Stimulated activated CD4-positive, alpha-beta T cell treated with anti-CD3 and anti-CD28 coated beads, Interleukin-2, amount 100 ng/mL, for 24 hours (primary cell): ENCODE results near the gene TBXAS1.
A peak's percentile ranks its signal among the peaks of the same experiment; 100 is the strongest.

Experiments
- DNase-seq, 2 donors: peaks; one replicate each; pipeline ENCODE4 v3.0.0-alpha.2; 2020

TBXAS1 gene

DNA sequence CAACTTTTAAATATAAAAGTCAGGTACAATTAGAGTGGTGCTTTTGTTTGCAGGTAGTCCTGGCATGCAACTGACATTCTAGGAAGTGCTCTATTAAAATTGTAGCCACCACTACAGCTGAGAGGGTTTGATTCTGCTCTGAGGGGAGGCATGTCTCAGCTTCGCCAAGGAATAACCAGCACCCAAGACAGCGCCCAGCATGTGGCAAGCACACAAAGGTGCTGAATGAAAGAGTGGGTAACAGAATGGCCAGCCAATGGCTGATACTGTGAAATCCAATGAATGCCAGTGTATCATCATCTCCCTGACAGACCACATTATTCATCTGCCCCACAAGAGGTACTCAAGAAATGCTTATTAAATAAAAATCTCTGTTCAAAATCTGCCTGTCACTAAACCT is 226.8 kb downstream of the TBXAS1 start:
- no peak for DNase-seq

DNA sequence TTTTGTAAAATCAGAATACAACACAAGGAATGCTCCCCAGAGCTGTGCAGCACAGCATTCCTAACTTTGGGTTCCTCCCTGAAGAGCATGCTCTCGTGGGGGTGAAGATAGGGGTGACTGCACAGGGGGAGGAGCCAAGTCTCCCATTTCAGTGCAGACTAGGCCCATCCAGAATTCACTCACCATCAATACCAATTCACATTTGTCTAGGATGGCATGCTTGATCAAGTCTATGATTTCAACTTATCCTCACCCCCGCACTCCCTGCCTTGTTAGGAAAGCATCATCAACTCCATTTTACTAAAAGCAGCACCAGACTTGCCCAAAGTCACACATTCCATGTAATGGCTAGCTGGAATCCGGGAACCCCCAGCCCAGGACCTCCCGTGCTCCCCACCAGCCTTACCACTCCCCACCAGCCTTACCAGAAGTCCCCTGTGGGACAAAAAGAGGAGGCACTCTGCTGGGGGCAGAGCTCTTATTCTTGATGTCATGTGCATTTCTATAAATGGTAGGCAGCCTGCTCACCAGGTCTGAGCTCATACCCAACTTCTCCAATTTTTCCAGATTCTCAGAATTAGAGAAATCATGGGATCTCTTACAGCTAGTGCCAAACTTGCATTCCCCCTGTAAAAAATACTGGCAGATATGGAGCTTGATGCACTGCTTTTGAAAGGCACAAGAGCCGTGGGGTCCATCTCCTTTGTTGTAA is 227.5 kb downstream of the TBXAS1 start:
- no peak for DNase-seq

DNA sequence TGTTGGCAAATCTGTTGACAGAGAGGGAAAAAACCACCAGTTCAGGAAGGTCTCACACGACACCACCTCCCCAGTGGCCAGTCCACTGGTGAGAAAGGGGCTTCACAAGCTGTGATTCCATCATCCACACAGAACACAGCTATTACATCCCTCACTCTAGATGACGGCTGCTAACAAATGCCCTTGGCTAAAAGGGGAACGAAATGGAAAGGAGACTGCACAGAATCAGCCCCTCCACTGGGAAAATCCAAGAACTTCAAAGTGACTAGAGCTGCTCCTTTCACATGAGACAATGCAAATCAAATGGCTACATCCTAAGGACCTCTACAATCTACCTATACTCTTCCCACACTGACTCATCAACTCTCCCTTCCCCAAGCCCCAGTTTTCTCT is 228.1 kb downstream of the TBXAS1 start:
- DNase-seq = no peak

DNA sequence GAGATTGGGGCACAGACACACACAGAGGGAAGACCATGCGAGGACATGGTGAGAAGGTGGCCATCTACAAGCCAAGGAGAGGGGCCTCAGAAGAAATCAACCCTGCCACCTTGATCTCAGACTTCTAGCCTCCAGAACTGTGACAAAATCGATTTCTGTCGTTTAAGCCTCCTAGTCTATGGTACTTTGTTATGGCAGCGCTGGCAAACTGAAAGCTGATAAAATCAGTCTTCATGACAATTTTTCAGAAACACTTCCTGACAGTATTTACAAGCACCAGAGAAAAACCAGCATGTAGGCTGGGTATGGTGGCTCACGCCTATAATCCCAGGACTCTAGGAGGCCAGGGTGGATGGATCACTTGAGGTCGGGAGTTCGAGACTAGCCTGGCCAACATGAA is 229.5 kb downstream of the TBXAS1 start:
- DNase-seq = no peak

DNA sequence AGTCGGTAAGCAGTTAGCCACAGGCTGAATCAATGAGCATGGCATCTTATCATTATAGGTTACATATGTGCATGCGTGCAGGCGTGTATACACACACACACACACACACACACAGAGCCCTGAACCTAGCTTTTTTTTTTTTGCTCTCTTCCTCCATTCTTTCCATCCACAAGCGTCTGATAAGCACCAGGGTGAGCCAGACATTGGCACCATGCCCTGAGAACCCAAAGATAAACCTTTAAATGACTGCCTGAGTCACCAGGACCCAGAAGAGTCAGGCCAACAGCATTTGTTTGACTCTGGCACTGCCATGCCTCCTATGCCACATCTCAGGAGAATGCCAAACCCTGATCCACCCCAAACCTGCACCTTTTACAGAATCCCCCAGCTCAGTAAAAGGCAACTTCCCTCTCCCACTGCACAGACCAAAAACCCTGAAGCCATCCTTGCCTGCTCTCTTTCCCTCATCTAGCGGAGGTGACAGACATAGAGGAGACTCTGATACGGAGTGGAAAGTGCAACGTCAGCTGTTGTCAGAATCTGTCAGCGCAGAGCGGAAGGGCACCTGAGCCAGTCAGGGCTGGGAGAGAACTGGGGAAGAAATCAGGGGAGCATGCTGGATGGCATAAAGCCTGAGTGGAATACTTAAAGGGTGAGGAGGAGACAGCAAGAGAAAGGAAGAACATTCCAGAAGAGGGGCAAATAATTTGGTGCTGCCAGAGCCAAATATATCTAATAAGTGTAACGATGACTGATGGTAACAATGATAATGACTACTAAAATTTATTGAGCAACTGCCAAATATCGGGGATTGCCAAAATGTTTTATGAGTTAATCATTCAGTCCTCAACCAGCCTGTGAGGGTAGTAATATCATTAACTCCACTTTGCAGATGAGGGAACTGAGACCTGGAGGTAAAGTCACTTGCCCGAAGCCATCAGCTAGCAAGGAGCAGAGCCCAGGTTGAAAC is 230.5 kb downstream of the TBXAS1 start:
- peak; percentile 47 to 52 for DNase-seq

DNA sequence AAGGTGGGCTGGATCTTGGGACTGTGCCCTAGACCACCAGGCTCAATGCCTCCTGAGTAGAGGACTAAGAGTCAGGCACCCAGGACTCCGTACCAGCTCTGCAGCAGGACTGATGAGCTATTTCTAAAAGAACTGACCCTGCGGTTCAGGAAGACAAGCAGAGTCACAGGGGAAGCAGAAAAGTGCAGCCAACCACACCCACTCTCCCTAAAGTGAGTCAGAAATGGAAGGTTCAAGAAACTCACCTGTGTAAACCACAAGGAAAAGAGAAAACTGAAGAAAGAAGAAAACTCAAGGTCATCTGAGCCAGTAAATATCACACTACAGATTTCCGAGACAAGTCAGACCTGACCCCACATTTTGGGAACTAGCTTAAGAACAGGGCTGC is 231.2 kb downstream of the TBXAS1 start:
- DNase-seq = no peak

DNA sequence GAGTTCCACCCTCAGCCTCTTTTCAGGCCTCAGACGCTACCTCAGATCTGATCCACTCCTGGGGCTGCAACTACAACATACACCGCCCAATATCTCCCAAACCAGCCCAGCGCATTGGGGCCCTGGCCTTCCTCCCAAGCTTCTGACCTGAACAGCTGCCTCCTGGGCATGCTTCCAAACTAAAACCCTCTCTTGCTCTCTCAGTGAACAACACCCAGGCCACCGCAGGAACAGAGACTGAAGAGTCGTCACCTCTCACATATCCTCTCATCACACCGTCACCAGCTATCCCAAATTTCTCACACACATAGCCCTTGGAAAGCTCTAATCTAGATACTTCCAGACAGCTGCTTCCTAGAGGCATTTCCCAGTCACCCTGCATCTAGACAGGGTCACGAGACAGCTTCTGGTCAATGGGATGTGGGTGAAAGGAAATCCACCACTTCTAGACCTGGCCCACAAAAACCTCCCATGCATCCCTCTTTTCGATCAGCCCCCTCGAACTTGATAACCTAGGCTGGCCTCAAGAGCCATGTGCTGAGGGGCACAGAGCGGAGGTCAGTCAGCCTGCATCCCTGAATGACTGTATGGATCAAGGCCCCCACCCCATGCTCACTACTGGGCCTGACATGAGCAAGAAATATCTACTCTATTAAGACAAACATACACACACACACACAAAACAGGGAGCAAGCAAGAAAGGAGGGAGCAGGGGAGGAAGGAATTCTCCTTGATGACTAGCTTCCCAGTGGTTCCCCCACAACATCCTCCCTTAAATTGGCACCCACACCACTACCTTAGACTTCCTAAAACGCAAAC is 231.9 kb downstream of the TBXAS1 start:
- no peak for DNase-seq

DNA sequence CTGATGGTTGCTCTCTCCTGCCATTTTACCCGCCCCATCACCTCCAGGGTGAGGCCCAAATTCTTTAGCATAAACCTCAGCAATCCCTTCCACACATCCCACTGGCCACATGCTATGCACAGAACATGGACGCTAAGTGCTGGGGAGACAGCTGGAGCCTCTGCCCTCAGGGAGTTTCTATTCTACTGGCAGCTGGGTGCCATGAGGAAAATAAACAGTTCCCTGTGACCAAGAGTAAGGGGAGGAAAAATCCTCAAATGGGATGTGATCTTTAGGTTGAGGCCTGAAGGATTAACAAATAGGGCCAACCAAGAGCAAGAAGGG is 232.5 kb downstream of the TBXAS1 start:
- no peak for DNase-seq

DNA sequence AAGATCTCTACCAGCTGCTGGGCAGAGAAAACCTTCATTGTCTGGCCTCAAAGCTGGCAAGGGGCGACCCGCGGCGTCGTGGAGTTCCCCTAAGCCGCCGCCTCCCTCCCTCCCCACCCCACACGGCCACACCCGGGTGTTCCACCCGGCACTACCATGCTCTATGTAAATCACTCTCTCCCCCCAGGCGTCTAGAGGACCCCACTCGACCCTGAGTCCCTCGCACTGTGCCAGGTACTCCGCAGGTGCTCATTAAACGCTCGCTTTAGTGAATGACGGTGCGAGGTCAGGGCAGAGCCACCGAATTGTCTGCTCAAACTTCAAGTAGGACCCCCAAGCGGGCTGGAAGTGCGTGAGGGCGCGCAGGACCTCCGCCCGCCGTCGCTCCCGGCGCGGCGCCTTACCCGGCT is 233.1 kb downstream of the TBXAS1 start:
- peak; percentile 33 to 48 for DNase-seq

DNA sequence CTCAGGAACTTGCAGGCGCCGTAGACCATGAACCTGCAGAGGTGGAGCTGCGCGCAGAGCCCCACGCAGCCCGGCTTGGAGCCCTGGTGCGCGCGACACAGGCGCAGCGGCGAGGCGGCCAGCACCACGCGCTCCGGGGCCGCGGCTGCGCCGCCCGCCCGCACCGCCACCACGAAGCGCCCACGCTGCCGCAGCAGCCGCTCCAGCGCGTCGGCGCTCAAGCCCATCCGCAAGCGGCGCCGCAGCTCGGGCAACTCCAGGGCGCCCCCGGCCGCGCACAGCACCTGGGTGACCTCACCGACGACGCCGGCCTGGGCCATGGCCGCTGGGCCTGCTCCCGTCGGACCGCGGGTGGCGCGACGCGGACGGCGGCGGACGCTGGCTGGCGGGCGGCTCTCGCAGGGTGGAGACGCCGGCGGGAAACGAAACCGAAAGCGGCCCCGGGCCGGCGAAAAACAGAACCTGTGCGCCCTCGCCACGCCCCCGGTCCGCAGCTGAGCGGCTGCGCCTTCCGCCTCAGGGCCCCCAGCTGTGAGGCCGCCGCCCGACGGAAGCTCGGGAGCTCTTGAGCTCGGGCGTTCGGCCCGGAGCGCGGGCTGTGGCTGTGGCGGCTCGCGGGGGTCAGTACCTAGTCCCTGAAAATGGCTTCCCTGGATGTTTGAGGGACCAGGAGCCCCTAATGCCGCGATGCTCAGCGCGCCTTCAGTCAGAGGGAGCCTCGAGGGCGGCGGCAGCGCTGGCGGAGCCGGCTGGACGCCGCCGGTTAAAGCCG is 233.7 kb downstream of the TBXAS1 start, which contains the start of gene PARP12:
PARP12 (minus strand) TSS at position 424 of the 772 bp plus-strand sequence; CDS start at position 320, 104 bp downstream.
- peak; percentile 82 to 89 for DNase-seq

DNA sequence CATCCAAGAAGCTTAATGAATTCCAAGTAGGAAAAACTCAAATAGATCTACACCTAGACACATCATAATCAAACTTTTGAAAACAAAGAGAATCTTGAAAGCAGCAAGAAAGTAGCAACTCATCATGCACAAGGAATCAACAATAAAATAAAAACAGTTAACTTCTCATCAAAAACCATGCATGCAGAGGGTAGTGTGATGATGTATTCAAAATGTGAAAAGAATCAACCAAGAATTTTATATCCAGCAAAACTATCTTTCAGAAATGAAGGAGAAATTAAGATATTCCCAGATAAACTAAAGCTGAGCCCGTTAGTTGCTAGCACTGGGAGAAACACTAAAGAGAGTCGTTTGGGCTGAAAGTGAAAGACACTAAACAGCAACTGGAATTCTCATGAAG is 238.0 kb downstream of the TBXAS1 start:
- no peak for DNase-seq

DNA sequence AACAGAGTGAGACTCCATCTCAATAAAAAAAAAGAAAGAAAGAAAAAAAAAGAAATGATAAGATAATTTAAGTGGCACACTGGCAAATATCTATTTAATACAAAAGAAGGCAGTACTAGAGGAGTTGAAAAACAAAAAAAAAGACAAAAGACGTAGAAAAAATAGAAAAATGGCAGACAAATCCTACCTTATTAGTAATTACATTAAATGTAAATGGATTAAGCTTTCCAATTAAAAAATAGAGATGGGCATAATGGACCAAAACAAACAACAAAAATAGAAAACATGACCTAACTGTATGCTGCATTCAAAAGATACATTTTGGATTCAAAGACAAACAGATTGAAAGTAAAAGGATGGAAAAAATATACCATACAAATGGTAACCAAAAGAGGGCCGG is 239.0 kb downstream of the TBXAS1 start:
- DNase-seq = no peak

DNA sequence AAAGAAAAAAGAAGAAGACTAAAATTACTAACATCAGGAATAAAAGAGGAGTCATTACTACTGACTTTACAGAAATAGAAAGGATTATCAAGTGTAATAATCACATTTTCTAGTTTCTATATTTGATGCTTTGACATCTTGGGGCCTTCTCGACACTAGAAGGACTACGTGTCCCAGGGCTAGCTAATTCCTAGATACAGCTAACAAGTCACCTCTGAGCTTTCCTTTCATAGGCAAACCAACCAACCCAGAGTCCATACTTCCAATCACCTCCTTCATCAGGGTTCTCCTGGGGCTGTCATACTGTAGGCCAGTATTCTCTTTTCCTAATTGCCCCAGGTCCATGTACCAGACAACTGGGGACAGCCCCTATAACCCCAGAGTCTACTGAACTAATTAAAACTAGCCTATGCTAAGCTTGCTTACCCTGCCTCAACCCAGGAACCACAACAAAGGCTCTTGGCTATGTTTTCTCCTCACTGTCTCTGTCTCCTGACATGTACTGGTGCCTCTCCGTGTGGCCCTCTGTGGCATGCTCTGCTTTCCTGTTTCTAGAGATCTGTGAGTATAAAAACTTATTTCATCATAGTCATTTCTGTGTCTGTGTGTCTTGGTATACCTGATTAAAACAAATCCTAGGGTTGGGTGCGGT is 240.4 kb downstream of the TBXAS1 start:
- DNase-seq = no peak
